Hematopoietic multipotent progenitor cell treated with erythropoietin and hydrocortisone succinate and interleukin-3 and kit ligand, for 15 days (in vitro differentiated cells): ENCODE results near the gene RGS3.
A peak's percentile ranks its signal among the peaks of the same experiment; 100 is the strongest.

ENCODE experiments used
- DNase-seq: peaks from one replicate; pipeline ENCODE4 v3.0.0-alpha.2; 2015; ENCODE audit warnings: low spot score

Gene RGS3

GRCh38 chr9:113572076-113572861 is 108.7 kb downstream of the RGS3 start:
- DNase-seq = peak; percentile 91

- peak; percentile 76 for DNase-seq
Measured at GRCh38 chr9:113573046-113573958, 109.8 kb downstream of the RGS3 start.

GRCh38 chr9:113573959-113574352 is 110.4 kb downstream of the RGS3 start:
- DNase-seq = no peak

- DNase-seq = no peak
Measured at GRCh38 chr9:113574441-113575262, 111.1 kb downstream of the RGS3 start.

GRCh38 chr9:113577525-113578261 is 114.2 kb downstream of the RGS3 start:
- no peak for DNase-seq

GRCh38 chr9:113578279-113578865 is 114.8 kb downstream of the RGS3 start:
- no peak for DNase-seq

- DNase-seq = no peak
Measured at GRCh38 chr9:113578882-113579282, 115.4 kb downstream of the RGS3 start.

GRCh38 chr9:113579283-113580040 is 115.9 kb downstream of the RGS3 start:
- DNase-seq = no peak

- peak; percentile 61 for DNase-seq
Measured at GRCh38 chr9:113580041-113580953, 116.8 kb downstream of the RGS3 start.

GRCh38 chr9:113580954-113581311 is 117.4 kb downstream of the RGS3 start:
- DNase-seq = no peak

GRCh38 chr9:113581865-113582697 is 118.6 kb downstream of the RGS3 start:
- DNase-seq = peak; percentile 88

- no peak for DNase-seq
Measured at GRCh38 chr9:113582698-113583200, 119.2 kb downstream of the RGS3 start.

- no peak for DNase-seq
Measured at GRCh38 chr9:113583511-113584427, 120.2 kb downstream of the RGS3 start.

- peak; percentile 63 for DNase-seq
Measured at GRCh38 chr9:113584428-113585084, 121.0 kb downstream of the RGS3 start.

- DNase-seq = no peak
Measured at GRCh38 chr9:113585085-113585442, 121.5 kb downstream of the RGS3 start.

- no peak for DNase-seq
Measured at GRCh38 chr9:113585555-113585954, 122.0 kb downstream of the RGS3 start.
